Caco-2 (cell line): ENCODE data around the gene PHF14. TPM values are rescaled to one million over a fixed set of nuclear protein-coding genes. Genes with fewer than 3 reads are reported as not detected.

Experiments
- BruUV-seq: library from RNA; stranded (reverse); fragments of 400-500 nt; replicated peaks from 2 replicates; lab custom pipeline; 2021; lab: Mats Ljungman, UMichigan
- CTCF ChIA-PET: fragments of 300-600 bp; sonication (Branson Sonifier 250); formaldehyde crosslinking; loops from one replicate; lab custom pipeline; 2022; ENCODE audit warnings: antibody characterized with exemption; lab: Charles Lee
- POLR2A ChIA-PET: fragments of 300-600 bp; sonication (Branson Sonifier 250); formaldehyde crosslinking; loops from one replicate; lab custom pipeline; 2022; ENCODE audit warnings: antibody characterized with exemption; lab: Charles Lee
- DNase-seq, 2 experiments: peaks; one replicate each; pipeline versions ENCODE4 v3.0.0 to v3.0.0-alpha.2; 2020 to 2022
- H3K27me3 ChIP-seq: replicated peaks from 2 replicates; pipeline ENCODE4 v1.6.0; 2011; ENCODE audit warnings: low read length; ENCODE audit not compliant: control insufficient read depth, insufficient read depth
- H3K36me3 ChIP-seq: 2 replicates; pipeline ENCODE4 v1.5.1; 2011; ENCODE audit warnings: low read length; ENCODE audit not compliant: control insufficient read depth, insufficient read depth
- H3K4me1 ChIP-seq: fragments of 250-450 bp; sonication (Bioruptor Pico); 2 replicates; pipeline ENCODE4 v1.5.1; 2020; ENCODE audit warnings: mild to moderate bottlenecking
- H3K4me3 ChIP-seq: 2 replicates; pipeline ENCODE4 v1.5.1; 2011; ENCODE audit warnings: low read depth, mild to moderate bottlenecking, control low read depth, low read length
- H3K9me3 ChIP-seq: fragments of 250-450 bp; sonication (Bioruptor Pico); 2 replicates; pipeline ENCODE4 v1.5.1; 2020; ENCODE audit warnings: mild to moderate bottlenecking, moderate library complexity
- H3K27ac Mint-ChIP-seq: one replicate; pipeline ENCODE4 v1.8.0; 2022; ENCODE audit warnings: mixed read lengths; ENCODE audit not compliant: unreplicated experiment
- H3K27me3 Mint-ChIP-seq: one replicate; pipeline ENCODE4 v1.8.0; 2022; ENCODE audit warnings: mixed read lengths; ENCODE audit not compliant: insufficient read depth, unreplicated experiment
- H3K36me3 Mint-ChIP-seq: one replicate; pipeline ENCODE4 v1.8.0; 2022; ENCODE audit warnings: mild to moderate bottlenecking, mixed read lengths; ENCODE audit not compliant: insufficient read depth, unreplicated experiment
- H3K4me1 Mint-ChIP-seq: one replicate; pipeline ENCODE4 v1.8.0; 2022; ENCODE audit warnings: low read depth, mixed read lengths; ENCODE audit not compliant: unreplicated experiment
- H3K4me3 Mint-ChIP-seq: one replicate; pipeline ENCODE4 v1.8.0; 2022; ENCODE audit warnings: mild to moderate bottlenecking, moderate library complexity, mixed read lengths; ENCODE audit not compliant: unreplicated experiment
- H3K9me3 Mint-ChIP-seq: one replicate; pipeline ENCODE4 v1.8.0; 2022; ENCODE audit warnings: mixed read lengths; ENCODE audit not compliant: unreplicated experiment
- CTCF ChIP-seq, 2 experiments: fragments of 200-600 bp in 1 of 2; IDR thresholded peaks; 1 replicate in 1 of 2; 2 replicates in 1 of 2; pipeline versions ENCODE4 v1.5.1 to v1.8.0; 2011 to 2022; ENCODE audit warnings: antibody characterized with exemption in 1 of 2, control low read depth in 1 of 2, inconsistent platforms in 1 of 2, low read depth in 1 of 2, low read length in 1 of 2, mild to moderate bottlenecking in 1 of 2, moderate library complexity in 1 of 2; ENCODE audit not compliant: insufficient read depth in 1 of 2, severe bottlenecking in 1 of 2, unreplicated experiment in 1 of 2
- intact Hi-C: fragments of 100-400 bp; cut with micrococcal nuclease; formaldehyde crosslinking; loops from one replicate; pipeline ENCODE4 v1.10.0; 2022; ENCODE audit not compliant: unreplicated experiment
- total RNA-seq: library from RNA; stranded (reverse); gene quantifications from 2 replicates; pipeline ENCODE4 v1.2.3, GENCODE V29; 2022

Gene PHF14
- total RNA-seq, 1 experiment from 2014 or later: 40.6 TPM

- TF ChIP-seq CTCF (IDR thresholded peaks at IDR 0.05; ENCODE audit: insufficient read depth in 1 of 2, low read depth in 1 of 2, low read length in 1 of 2, severe bottlenecking in 1 of 2, unreplicated experiment in 1 of 2): no peak
- CTCF ChIA-PET: no interaction called here
- POLR2A ChIA-PET: no interaction called here
- Histone ChIP-seq H3K9me3 (no peaks in the 10 kb centered on the region), H3K4me3 (no peak overlapping the region), H3K36me3 (no peaks in the 10 kb centered on the region), H3K27me3 (no peaks in the 10 kb centered on the region), H3K4me1 (0 out of 2 replicates have a peak, but pooled peaks cover 4% of the 10 kb centered on the region)
- no peak overlapping the region for H3K4me3 Mint-ChIP-seq
- BruUV-seq: no TSS peak
- intact Hi-C loops: no loop called here
- H3K9me3 Mint-ChIP-seq: no peaks in the 10 kb centered on the region
- H3K27me3 Mint-ChIP-seq: no peaks in the 10 kb centered on the region
- DNase-seq: no peak
- no peaks in the 10 kb centered on the region for H3K36me3 Mint-ChIP-seq
- no peaks in the 10 kb centered on the region for H3K4me1 Mint-ChIP-seq
- H3K27ac Mint-ChIP-seq: no peak overlapping the region
These were observed 244.3 kb downstream of the PHF14 start for GRCh38 chr7:11217848-11218565.
